Fibroblast of lung (primary cell): ENCODE data around the gene CTNS. TPM values are rescaled to one million over a fixed set of nuclear protein-coding genes. Genes with fewer than 3 reads are reported as not detected.
"Not testable (repeated sequence)": the region's sequence is repeated elsewhere in the genome, so short reads cannot be mapped to it uniquely, and the experiment has no call there.

Experiments used
- DNase-seq, 2 donors: peaks; one replicate each; pipeline versions ENCODE4 v3.0.0 to v3.0.0-alpha.2; 2010; ENCODE audit warnings: low read depth in 2 of 2
- H2AFZ ChIP-seq: 2 replicates; pipeline ENCODE4 v1.5.1; 2012; ENCODE audit warnings: low read length, control low read depth, inconsistent platforms
- H3K27ac ChIP-seq: 2 replicates; pipeline ENCODE4 v1.5.1; 2011; ENCODE audit warnings: low read length, control low read depth; ENCODE audit not compliant: insufficient read depth
- H3K27me3 ChIP-seq: 2 replicates; pipeline ENCODE4 v1.5.1; 2011; ENCODE audit warnings: mild to moderate bottlenecking, low read length; ENCODE audit not compliant: control insufficient read depth, insufficient read depth
- H3K36me3 ChIP-seq: 2 replicates; pipeline ENCODE4 v1.5.1; 2011; ENCODE audit warnings: low read length; ENCODE audit not compliant: control insufficient read depth, insufficient read depth
- H3K4me1 ChIP-seq: 2 replicates; pipeline ENCODE4 v1.5.1; 2011; ENCODE audit warnings: low read length; ENCODE audit not compliant: control insufficient read depth, insufficient read depth; ENCODE audit errors: extremely low read depth
- H3K4me2 ChIP-seq: 2 replicates; pipeline ENCODE4 v1.5.1; 2011; ENCODE audit warnings: low read length, control low read depth; ENCODE audit not compliant: insufficient read depth; ENCODE audit errors: extremely low read depth
- H3K4me3 ChIP-seq, 4 experiments: fragments of 200-600 bp in 1 of 4; sonication (generic) in 1 of 4; replicated peaks in 1 of 4; 2 replicates each; pipeline ENCODE4 v1.5.1; 2011 to 2016; ENCODE audit warnings: low read length in 4 of 4, low read depth in 3 of 4, mild to moderate bottlenecking in 3 of 4, control low read depth in 2 of 4, inconsistent platforms in 1 of 4, mixed read lengths in 1 of 4; ENCODE audit not compliant: insufficient read depth in 1 of 4; ENCODE audit errors: control extremely low read depth in 1 of 4
- H3K79me2 ChIP-seq: 2 replicates; pipeline ENCODE4 v1.5.1; 2012; ENCODE audit warnings: mild to moderate bottlenecking, low read length, inconsistent platforms; ENCODE audit not compliant: control insufficient read depth, insufficient read depth
- H3K9ac ChIP-seq: 2 replicates; pipeline ENCODE4 v1.5.1; 2011; ENCODE audit warnings: mild to moderate bottlenecking, low read length, control low read depth; ENCODE audit not compliant: insufficient read depth
- H3K9me3 ChIP-seq: 2 replicates; pipeline ENCODE4 v1.5.1; 2012; ENCODE audit warnings: low read depth, low read length; ENCODE audit not compliant: control insufficient read depth, insufficient read depth
- H4K20me1 ChIP-seq: 2 replicates; pipeline ENCODE4 v1.5.1; 2011; ENCODE audit warnings: low read length; ENCODE audit not compliant: control insufficient read depth, insufficient read depth; ENCODE audit errors: extremely low read depth
- CTCF ChIP-seq, 2 donors: IDR thresholded peaks in 1 of 2; conservative IDR thresholded peaks in 1 of 2; 1 replicate in 1 of 2; 2 replicates in 1 of 2; pipeline ENCODE4 v1.5.1; 2011 to 2012; ENCODE audit warnings: low read length in 2 of 2, control low read depth in 1 of 2, inconsistent platforms in 1 of 2, low read depth in 1 of 2, mild to moderate bottlenecking in 1 of 2
- EZH2 ChIP-seq: IDR thresholded peaks from 2 replicates; pipeline ENCODE4 v1.5.1; 2012; ENCODE audit warnings: low read length, control low read depth, mild to moderate bottlenecking; ENCODE audit errors: missing control alignments
- polyA plus RNA-seq, 2 donors: library from polyadenylated mRNA; depleted of rRNA in 1 of 2; stranded (reverse) in 1 of 2; unstranded in 1 of 2; fragments of >200 nt; gene quantifications; 2 replicates each; pipeline ENCODE4 v1.2.1, GENCODE V29; 2011 to 2012; ENCODE audit warnings: missing spikeins in 1 of 2
- total RNA-seq: library from RNA; depleted of rRNA; stranded (reverse); fragments of >200 nt; gene quantifications from 2 replicates; pipeline ENCODE4 v1.2.1, GENCODE V29; 2014

Gene CTNS
- total and polyA plus RNA-seq, 2 donors (not counting 1 experiment from before 2014, with no cell fraction given) = 9.6 to 19.2 TPM

GRCh38 chr17:3704931-3705717, 68.6 kb downstream of the CTNS start:
- Histone ChIP-seq H3K4me2 (no peak overlapping the region), H2AFZ (no peak overlapping the region), H3K27me3 (no peaks in the 10 kb centered on the region), H3K4me3 (no peak overlapping the region), H3K9ac (no peak overlapping the region), H3K4me1 (no peaks in the 10 kb centered on the region), H4K20me1 (no peaks in the 10 kb centered on the region), H3K79me2 (no peaks in the 10 kb centered on the region), H3K36me3 (no peaks in the 10 kb centered on the region), H3K27ac (no peak overlapping the region), H3K9me3 (no peaks in the 10 kb centered on the region)
- DNase-seq = no peak
- TF ChIP-seq EZH2 = no peak
- TF ChIP-seq CTCF (conservative IDR thresholded peaks at IDR 0.05 in 1 of 2, IDR thresholded peaks at IDR 0.05 in 1 of 2; ENCODE audit: low read depth in 1 of 2, low read length in 2 of 2) = no peak

- not testable (repeated sequence) for H4K20me1 ChIP-seq, DNase-seq, H3K4me3 ChIP-seq, H3K9ac ChIP-seq, H3K27me3 ChIP-seq, H3K4me1 ChIP-seq, H3K27ac ChIP-seq, H3K4me2 ChIP-seq, H3K36me3 ChIP-seq, H3K79me2 ChIP-seq, H2AFZ ChIP-seq, H3K9me3 ChIP-seq
Measured at GRCh38 chr17:3705718-3705984, 69.1 kb downstream of the CTNS start.

GRCh38 chr17:3708366-3708765, 71.8 kb downstream of the CTNS start:
- no peaks in the 10 kb centered on the region for H3K27me3 ChIP-seq
- no peaks in the 10 kb centered on the region for H3K36me3 ChIP-seq
- H3K9me3 ChIP-seq = no peaks in the 10 kb centered on the region
- TF ChIP-seq EZH2 = no peak
- TF ChIP-seq CTCF (conservative IDR thresholded peaks at IDR 0.05 in 1 of 2, IDR thresholded peaks at IDR 0.05 in 1 of 2; ENCODE audit: low read depth in 1 of 2, low read length in 2 of 2) = no peak
- no peaks in the 10 kb centered on the region for H3K79me2 ChIP-seq
- H2AFZ ChIP-seq = no peak overlapping the region
- no peaks in the 10 kb centered on the region for H3K4me1 ChIP-seq
- no peak overlapping the region for H3K4me2 ChIP-seq
- no peak overlapping the region for H3K27ac ChIP-seq
- H3K4me3 ChIP-seq = no peak overlapping the region
- no peak overlapping the region for H3K9ac ChIP-seq
- H4K20me1 ChIP-seq = no peaks in the 10 kb centered on the region
- DNase-seq = no peak
